ENCODE data around the gene TARS2.

TARS2 gene

GRCh38 chr1:150508982-150509381 lies 21.8 kb downstream of the TARS2 start:
- no peak for DNase-seq

GRCh38 chr1:150511551-150511950 lies 24.3 kb downstream of the TARS2 start:
- peak; percentile 35 to 96 (median 88) for DNase-seq

- DNase-seq = no peak
These were observed 24.9 kb downstream of the TARS2 start for GRCh38 chr1:150511985-150512660.

GRCh38 chr1:150512846-150513245 lies 25.6 kb downstream of the TARS2 start:
- no peak for DNase-seq

GRCh38 chr1:150513351-150513791 lies 26.2 kb downstream of the TARS2 start:
- DNase-seq = no peak

GRCh38 chr1:150514260-150514659 lies 27.0 kb downstream of the TARS2 start:
- DNase-seq = no peak

GRCh38 chr1:150514913-150515327 lies 27.7 kb downstream of the TARS2 start:
- no peak for DNase-seq

GRCh38 chr1:150515328-150516049 lies 28.3 kb downstream of the TARS2 start, which contains the start of gene FALEC:
Gene FALEC (plus strand): TSS chr1:150515752.
- DNase-seq = peak; percentile 95 to 100 (median 98)

- DNase-seq = peak; percentile 44 to 74 (median 74)
These were observed 28.9 kb downstream of the TARS2 start for GRCh38 chr1:150516050-150516591.

- peak; percentile 44 to 70 (median 65) for DNase-seq
These were observed 29.4 kb downstream of the TARS2 start for GRCh38 chr1:150516616-150517015.

- no peak for DNase-seq
These were observed 34.2 kb downstream of the TARS2 start for GRCh38 chr1:150521196-150521968.

- no peak for DNase-seq
These were observed 38.1 kb downstream of the TARS2 start for GRCh38 chr1:150525348-150525747.

GRCh38 chr1:150528196-150528595 lies 41.0 kb downstream of the TARS2 start:
- DNase-seq = no peak

GRCh38 chr1:150529017-150529416 lies 41.8 kb downstream of the TARS2 start:
- DNase-seq = no peak

GRCh38 chr1:150530491-150531159 lies 43.4 kb downstream of the TARS2 start:
- DNase-seq = no peak

GRCh38 chr1:150532860-150533259 lies 45.6 kb downstream of the TARS2 start:
- no peak for DNase-seq

- DNase-seq = no peak
These were observed 46.8 kb downstream of the TARS2 start for GRCh38 chr1:150534002-150534401.

GRCh38 chr1:150535511-150536287 lies 48.5 kb downstream of the TARS2 start:
- no peak for DNase-seq

GRCh38 chr1:150536836-150537731 lies 49.9 kb downstream of the TARS2 start:
- DNase-seq = no peak

All from NCI-H1417 (cell line).